GM18951 (cell line): ENCODE data around the gene RBM19.

Source experiments
- POLR2A ChIP-seq: IDR thresholded peaks from 4 replicates; pipeline ENCODE4 v1.6.1; 2011; ENCODE audit warnings: mild to moderate bottlenecking; ENCODE audit not compliant: insufficient read length, insufficient read depth; ENCODE audit errors: extremely low read depth
- in situ Hi-C: fragments of 300-500 bp; cut with MboI; formaldehyde crosslinking; loops from one replicate; pipeline ENCODE4 v1.12.0; 2022; ENCODE audit warnings: low sequenced_read_pairs, mixed read lengths, inconsistent platforms; ENCODE audit not compliant: unreplicated experiment

Gene RBM19

GRCh38 chr12:113831476-113831875, 134.6 kb downstream of the RBM19 start:
- TF ChIP-seq POLR2A, result no peak
- in situ Hi-C loops, result no loop called here

GRCh38 chr12:113831016-113831415, 135.1 kb downstream of the RBM19 start:
- in situ Hi-C loops, result no loop called here
- TF ChIP-seq POLR2A, result no peak

- TF ChIP-seq POLR2A, result no peak
- in situ Hi-C loops, result no loop called here
Measured at GRCh38 chr12:113829212-113829611, 136.9 kb downstream of the RBM19 start.

GRCh38 chr12:113827539-113828114, 138.5 kb downstream of the RBM19 start:
- no peak for TF ChIP-seq POLR2A
- in situ Hi-C loops, result no loop called here

GRCh38 chr12:113826805-113827538, 139.2 kb downstream of the RBM19 start:
- TF ChIP-seq POLR2A, result no peak
- in situ Hi-C loops, result no loop called here

GRCh38 chr12:113825705-113826104, 140.4 kb downstream of the RBM19 start:
- in situ Hi-C loops, result no loop called here
- TF ChIP-seq POLR2A, result no peak

- in situ Hi-C loops, result no loop called here
- TF ChIP-seq POLR2A, result no peak
Measured at GRCh38 chr12:113823816-113824215, 142.3 kb downstream of the RBM19 start.

- no peak for TF ChIP-seq POLR2A
- in situ Hi-C loops, result no loop called here
Measured at GRCh38 chr12:113823016-113823415, 143.1 kb downstream of the RBM19 start.

- in situ Hi-C loops, result no loop called here
- no peak for TF ChIP-seq POLR2A
Measured at GRCh38 chr12:113820842-113821241, 145.3 kb downstream of the RBM19 start.

GRCh38 chr12:113820309-113820708, 145.8 kb downstream of the RBM19 start:
- TF ChIP-seq POLR2A, result no peak
- in situ Hi-C loops, result no loop called here

- TF ChIP-seq POLR2A, result no peak
- in situ Hi-C loops, result no loop called here
Measured at GRCh38 chr12:113819495-113819894, 146.6 kb downstream of the RBM19 start.

GRCh38 chr12:113818833-113819232, 147.3 kb downstream of the RBM19 start:
- in situ Hi-C loops, result no loop called here
- no peak for TF ChIP-seq POLR2A

GRCh38 chr12:113818283-113818682, 147.8 kb downstream of the RBM19 start:
- in situ Hi-C loops, result no loop called here
- no peak for TF ChIP-seq POLR2A

- TF ChIP-seq POLR2A, result no peak
- in situ Hi-C loops, result no loop called here
Measured at GRCh38 chr12:113816866-113817265, 149.3 kb downstream of the RBM19 start.

- in situ Hi-C loops, result no loop called here
Measured at GRCh38 chr12:113815031-113815430, 151.1 kb downstream of the RBM19 start.

GRCh38 chr12:113813229-113813541, 152.9 kb downstream of the RBM19 start:
- no peak for TF ChIP-seq POLR2A
- in situ Hi-C loops, result no loop called here

More at GRCh38 chr12:113815031-113815430, 151.1 kb downstream of the RBM19 start:
- no peak for TF ChIP-seq POLR2A
